SK-N-MC (cell line): ENCODE data around the gene MYO1A.

Experiments
- EZH2 ChIP-seq: fragments of 200-600 bp; sonication (generic); IDR thresholded peaks from one replicate; pipeline ENCODE4 v1.6.1; 2017; ENCODE audit warnings: antibody characterized with exemption
- FOXP2 ChIP-seq: optimal IDR thresholded peaks from 2 replicates; pipeline ENCODE3; 2011; ENCODE audit warnings: mild to moderate bottlenecking, moderate library complexity; ENCODE audit not compliant: insufficient read depth; ENCODE audit errors: extremely low read length, control extremely low read depth
- POLR2AphosphoS5 ChIP-seq: IDR thresholded peaks from 2 replicates; pipeline ENCODE4 v1.6.1; 2012; ENCODE audit warnings: mild to moderate bottlenecking, low read depth, low read length, borderline replicate concordance

DNA sequence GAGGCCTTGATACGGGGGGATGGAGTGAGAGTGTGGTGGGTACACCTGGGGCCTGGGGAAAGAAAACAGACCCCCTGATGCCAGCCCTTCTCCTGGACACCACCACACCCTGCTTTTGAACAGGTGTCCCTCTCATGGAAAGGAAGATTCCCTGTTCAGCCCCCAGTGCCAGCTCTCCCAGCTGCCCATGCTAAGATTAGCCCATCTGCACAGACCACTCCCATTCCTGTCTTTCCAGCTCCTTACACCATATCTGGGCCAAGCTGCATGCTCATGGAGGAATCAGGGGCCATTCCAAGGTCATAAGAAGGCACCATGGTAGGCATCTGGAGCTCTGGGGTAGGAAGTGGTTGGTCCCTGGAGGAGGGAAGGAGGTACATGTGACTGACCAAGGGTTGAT lies 48.6 kb upstream of the MYO1A start:
- no peak for TF ChIP-seq EZH2
- no peak for TF ChIP-seq POLR2AphosphoS5
- TF ChIP-seq FOXP2, result no peak
